AG09319 (cell line): ENCODE data around the gene ALPK3.

Experiments
- DNase-seq: peaks from one replicate; pipeline ENCODE4 v3.0.0-alpha.2; 2010; ENCODE audit warnings: low read depth; ENCODE audit errors: extremely low read depth
- TF ChIP-seq, protein P1 (sequence below): IDR thresholded peaks from 2 replicates; pipeline ENCODE4 v1.5.1; 2011; ENCODE audit warnings: low read depth, mild to moderate bottlenecking, inconsistent platforms, low read length, moderate library complexity

Gene ALPK3

DNA sequence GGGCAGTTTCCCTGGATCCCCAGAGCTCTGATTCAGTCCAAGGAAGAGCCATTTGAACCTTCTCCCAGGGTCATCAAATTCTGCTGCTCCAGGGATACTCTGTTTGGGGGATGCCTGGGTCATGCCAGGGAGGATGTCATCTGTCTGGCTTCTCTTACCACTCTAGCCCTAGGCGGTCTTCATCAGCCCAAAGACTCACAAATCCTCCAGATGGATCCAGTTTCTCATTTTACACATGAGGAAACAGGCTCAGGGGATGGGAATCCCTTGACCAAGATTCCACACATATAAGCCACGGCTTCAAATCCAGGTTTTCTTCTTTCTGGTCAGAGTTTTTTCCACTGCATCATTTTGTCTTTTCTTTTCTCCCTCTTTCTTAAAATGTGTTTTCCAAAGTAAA lies 104.0 kb downstream of the ALPK3 start:
- TF ChIP-seq, protein P1, sequence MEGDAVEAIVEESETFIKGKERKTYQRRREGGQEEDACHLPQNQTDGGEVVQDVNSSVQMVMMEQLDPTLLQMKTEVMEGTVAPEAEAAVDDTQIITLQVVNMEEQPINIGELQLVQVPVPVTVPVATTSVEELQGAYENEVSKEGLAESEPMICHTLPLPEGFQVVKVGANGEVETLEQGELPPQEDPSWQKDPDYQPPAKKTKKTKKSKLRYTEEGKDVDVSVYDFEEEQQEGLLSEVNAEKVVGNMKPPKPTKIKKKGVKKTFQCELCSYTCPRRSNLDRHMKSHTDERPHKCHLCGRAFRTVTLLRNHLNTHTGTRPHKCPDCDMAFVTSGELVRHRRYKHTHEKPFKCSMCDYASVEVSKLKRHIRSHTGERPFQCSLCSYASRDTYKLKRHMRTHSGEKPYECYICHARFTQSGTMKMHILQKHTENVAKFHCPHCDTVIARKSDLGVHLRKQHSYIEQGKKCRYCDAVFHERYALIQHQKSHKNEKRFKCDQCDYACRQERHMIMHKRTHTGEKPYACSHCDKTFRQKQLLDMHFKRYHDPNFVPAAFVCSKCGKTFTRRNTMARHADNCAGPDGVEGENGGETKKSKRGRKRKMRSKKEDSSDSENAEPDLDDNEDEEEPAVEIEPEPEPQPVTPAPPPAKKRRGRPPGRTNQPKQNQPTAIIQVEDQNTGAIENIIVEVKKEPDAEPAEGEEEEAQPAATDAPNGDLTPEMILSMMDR: no peak
- no peak for DNase-seq

DNA sequence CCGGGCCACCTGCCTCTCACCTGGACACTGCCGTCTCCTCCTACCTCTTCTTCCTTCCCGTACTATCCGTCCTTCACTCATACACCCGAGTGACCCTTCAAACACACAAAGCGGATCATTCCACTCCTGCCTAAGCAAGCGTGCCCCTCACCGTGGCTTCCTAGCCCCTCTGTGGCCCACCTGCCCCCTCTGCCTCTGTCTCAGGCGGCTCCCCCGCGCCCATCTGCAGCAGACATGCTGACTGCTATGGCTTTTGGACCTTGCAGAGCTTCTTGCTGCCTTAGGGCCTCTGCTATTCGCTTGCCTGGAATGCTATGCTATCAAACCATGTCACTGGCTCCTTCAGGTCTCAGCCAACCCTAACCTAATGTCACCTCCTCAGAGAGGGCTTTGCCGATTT lies 105.4 kb downstream of the ALPK3 start:
- TF ChIP-seq, protein P1: no peak
- DNase-seq: no peak
